ENCODE results near the gene CHCHD3. TPM values are rescaled to one million over a fixed set of nuclear protein-coding genes. Genes with fewer than 3 reads are reported as not detected.

The CHCHD3 gene
- total RNA-seq, 1 experiment from 2014 or later, result 89.9 TPM

DNA sequence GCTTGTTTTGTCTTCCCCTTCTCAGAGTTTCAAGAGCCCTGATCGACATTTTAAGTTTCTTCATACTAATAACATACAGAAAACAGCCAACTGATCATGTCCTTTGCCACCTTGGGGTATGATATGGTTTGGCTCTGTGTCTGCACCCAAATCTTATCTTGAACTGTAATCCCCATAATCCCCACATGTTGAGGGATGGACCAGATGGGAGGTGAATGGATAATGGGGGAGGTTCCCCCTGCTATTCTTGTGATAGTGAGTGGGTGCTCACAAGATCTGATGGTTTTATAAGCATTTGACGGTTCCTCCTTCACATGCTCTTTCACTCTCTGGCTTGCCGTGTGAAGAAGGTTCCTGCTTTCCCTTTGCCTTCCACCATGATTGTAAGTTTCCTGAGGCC, 190.3 kb downstream of the CHCHD3 start:
- no peak for DNase-seq
- Mint-ChIP-seq H3K36me3 (ENCODE audit: insufficient read depth, unreplicated experiment) (no peaks in the 10 kb centered on the region), H3K27me3 (ENCODE audit: unreplicated experiment) (no peaks in the 10 kb centered on the region), H3K9me3 (ENCODE audit: low read depth, unreplicated experiment) (peaks cover 3% of the 10 kb centered on the region), H3K27ac (ENCODE audit: unreplicated experiment) (no peak overlapping the region), H3K4me3 (ENCODE audit: low read depth, unreplicated experiment) (no peak overlapping the region), H3K4me1 (ENCODE audit: low read depth, unreplicated experiment) (no peaks in the 10 kb centered on the region)
- CTCF ChIA-PET, result interaction anchor here (0.6 kb wide), 1 partner anchor 1366 kb away, joined by 3 read pairs; no protein-coding TSS in a partner anchor
- TF ChIP-seq, protein P1, sequence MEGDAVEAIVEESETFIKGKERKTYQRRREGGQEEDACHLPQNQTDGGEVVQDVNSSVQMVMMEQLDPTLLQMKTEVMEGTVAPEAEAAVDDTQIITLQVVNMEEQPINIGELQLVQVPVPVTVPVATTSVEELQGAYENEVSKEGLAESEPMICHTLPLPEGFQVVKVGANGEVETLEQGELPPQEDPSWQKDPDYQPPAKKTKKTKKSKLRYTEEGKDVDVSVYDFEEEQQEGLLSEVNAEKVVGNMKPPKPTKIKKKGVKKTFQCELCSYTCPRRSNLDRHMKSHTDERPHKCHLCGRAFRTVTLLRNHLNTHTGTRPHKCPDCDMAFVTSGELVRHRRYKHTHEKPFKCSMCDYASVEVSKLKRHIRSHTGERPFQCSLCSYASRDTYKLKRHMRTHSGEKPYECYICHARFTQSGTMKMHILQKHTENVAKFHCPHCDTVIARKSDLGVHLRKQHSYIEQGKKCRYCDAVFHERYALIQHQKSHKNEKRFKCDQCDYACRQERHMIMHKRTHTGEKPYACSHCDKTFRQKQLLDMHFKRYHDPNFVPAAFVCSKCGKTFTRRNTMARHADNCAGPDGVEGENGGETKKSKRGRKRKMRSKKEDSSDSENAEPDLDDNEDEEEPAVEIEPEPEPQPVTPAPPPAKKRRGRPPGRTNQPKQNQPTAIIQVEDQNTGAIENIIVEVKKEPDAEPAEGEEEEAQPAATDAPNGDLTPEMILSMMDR (IDR thresholded peaks at IDR 0.05; ENCODE audit: unreplicated experiment), result no peak
- no TSS peak for BruUV-seq (replicated peaks)
- intact Hi-C loops (cut with micrococcal nuclease; ENCODE audit: unreplicated experiment), result no loop called here

DNA sequence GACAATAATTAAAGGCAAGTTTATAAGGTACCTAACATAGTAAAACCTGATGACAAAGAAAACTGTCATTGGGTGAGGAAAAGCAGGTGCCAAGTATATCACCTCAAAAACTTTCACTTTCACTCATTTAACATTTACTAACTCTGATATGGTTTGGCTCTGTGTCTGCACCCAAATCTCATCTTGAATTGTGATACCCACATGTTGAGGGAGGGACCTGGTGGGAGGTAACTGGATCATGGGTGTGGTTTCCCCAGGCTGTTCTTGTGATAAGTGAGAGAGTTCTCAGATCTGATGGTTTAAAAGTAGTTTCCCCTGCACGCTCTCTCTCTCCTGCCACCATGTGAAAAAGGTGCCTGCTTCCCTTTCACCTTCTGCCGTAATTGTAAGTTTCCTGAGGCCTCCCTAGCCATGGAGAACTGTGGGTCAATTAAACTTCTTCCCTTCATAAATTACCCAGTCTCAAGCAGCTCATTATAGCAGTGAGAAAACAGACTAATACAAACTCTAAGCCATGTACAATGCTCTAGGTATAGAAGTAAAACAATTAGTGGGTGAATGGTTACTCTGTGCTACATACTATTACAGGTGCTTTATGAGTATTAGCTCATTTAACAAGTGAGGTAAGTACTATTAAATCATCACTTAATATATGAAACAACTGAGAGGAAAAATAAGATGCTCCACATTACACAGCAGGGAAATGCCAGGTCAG, 199.0 kb downstream of the CHCHD3 start:
- no peak overlapping the region for H3K4me3 Mint-ChIP-seq (ENCODE audit: low read depth, unreplicated experiment)
- peaks cover 13% of the 10 kb centered on the region for H3K4me1 Mint-ChIP-seq (ENCODE audit: low read depth, unreplicated experiment)
- no peaks in the 10 kb centered on the region for H3K9me3 Mint-ChIP-seq (ENCODE audit: low read depth, unreplicated experiment)
- TF ChIP-seq, protein P1 (IDR thresholded peaks at IDR 0.05; ENCODE audit: unreplicated experiment), result no peak
- no peak overlapping the region for H3K27ac Mint-ChIP-seq (ENCODE audit: unreplicated experiment)
- H3K36me3 Mint-ChIP-seq (ENCODE audit: insufficient read depth, unreplicated experiment), result no peaks in the 10 kb centered on the region
- intact Hi-C loops (cut with micrococcal nuclease; ENCODE audit: unreplicated experiment), result no loop called here
- CTCF ChIA-PET, result no interaction called here
- BruUV-seq (replicated peaks), result no TSS peak
- no peaks in the 10 kb centered on the region for H3K27me3 Mint-ChIP-seq (ENCODE audit: unreplicated experiment)
- no peak for DNase-seq

DNA sequence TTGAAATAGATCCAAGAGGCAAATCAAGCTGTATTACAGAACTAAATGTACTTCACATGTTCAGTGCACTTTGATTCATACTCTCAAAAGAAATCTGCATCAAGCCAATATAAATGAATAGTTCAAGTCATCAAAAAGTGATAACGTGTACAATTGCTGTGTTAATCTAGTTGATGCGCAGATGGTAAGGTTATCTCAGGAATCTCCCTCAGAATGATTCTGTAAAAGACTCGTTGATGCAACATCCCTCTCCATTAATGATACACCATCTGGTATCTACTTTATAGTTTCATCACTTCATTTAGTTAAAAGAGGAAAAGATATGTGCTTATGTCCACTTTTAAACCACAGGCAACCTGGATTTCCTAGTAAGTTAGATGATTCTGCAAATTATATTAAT, 200.6 kb downstream of the CHCHD3 start:
- no peak overlapping the region for H3K27ac Mint-ChIP-seq (ENCODE audit: unreplicated experiment)

DNA sequence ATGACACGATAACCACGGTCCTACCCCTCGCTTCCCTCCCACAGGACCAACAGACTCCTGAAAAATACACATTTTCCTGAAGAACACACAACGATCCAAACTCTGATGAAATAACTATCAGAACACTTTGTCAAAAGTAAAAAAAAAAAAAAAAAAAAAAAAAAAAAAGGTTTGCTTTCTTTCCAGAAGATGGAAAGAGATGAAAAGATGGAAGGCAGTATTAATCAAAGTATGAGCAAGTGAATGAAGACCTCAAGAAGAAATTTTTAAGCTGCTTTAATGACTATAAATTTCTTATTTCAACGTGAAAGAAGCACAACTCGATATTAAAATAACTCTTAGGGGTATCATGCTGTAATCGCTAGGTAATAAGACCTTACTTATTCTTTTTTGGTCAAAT, 202.3 kb downstream of the CHCHD3 start:
- no peak overlapping the region for H3K27ac Mint-ChIP-seq (ENCODE audit: unreplicated experiment)
- H3K9me3 Mint-ChIP-seq (ENCODE audit: low read depth, unreplicated experiment), result no peaks in the 10 kb centered on the region
- H3K4me1 Mint-ChIP-seq (ENCODE audit: low read depth, unreplicated experiment), result peaks cover 16% of the 10 kb centered on the region
- CTCF ChIA-PET, result no interaction called here
- no TSS peak for BruUV-seq (replicated peaks)
- no peaks in the 10 kb centered on the region for H3K27me3 Mint-ChIP-seq (ENCODE audit: unreplicated experiment)
- no peaks in the 10 kb centered on the region for H3K36me3 Mint-ChIP-seq (ENCODE audit: insufficient read depth, unreplicated experiment)
- DNase-seq, result no peak
- TF ChIP-seq, protein P1 (IDR thresholded peaks at IDR 0.05; ENCODE audit: unreplicated experiment), result no peak
- intact Hi-C loops (cut with micrococcal nuclease; ENCODE audit: unreplicated experiment), result no loop called here
- no peak overlapping the region for H3K4me3 Mint-ChIP-seq (ENCODE audit: low read depth, unreplicated experiment)

More for the DNA sequence above, 200.6 kb downstream of the CHCHD3 start:
- Mint-ChIP-seq H3K4me1 (ENCODE audit: low read depth, unreplicated experiment) (peaks cover 16% of the 10 kb centered on the region), H3K36me3 (ENCODE audit: insufficient read depth, unreplicated experiment) (no peaks in the 10 kb centered on the region), H3K27me3 (ENCODE audit: unreplicated experiment) (no peaks in the 10 kb centered on the region), H3K4me3 (ENCODE audit: low read depth, unreplicated experiment) (no peak overlapping the region), H3K9me3 (ENCODE audit: low read depth, unreplicated experiment) (no peaks in the 10 kb centered on the region)
- TF ChIP-seq, protein P1 (IDR thresholded peaks at IDR 0.05; ENCODE audit: unreplicated experiment), result no peak
- no TSS peak for BruUV-seq (replicated peaks)
- CTCF ChIA-PET, result no interaction called here
- intact Hi-C loops (cut with micrococcal nuclease; ENCODE audit: unreplicated experiment), result no loop called here
- no peak for DNase-seq

All from Calu3 (cell line).